ENCODE data around the gene FREY1. TPM values are rescaled to one million over a fixed set of nuclear protein-coding genes. Genes with fewer than 3 reads are reported as not detected.

The FREY1 gene
- total and polyA plus RNA-seq, 9 of the 15 experiments (the other 6 are each of a cell fraction or from before 2014, with no cell fraction given): 0.25 to 1.5 (median 1.1) TPM; not detected in 5

GRCh38 chr11:45928535-45929215 lies 21.6 kb upstream of the FREY1 start (continued):
- TF ChIP-seq AFF1 (IDR thresholded peaks at IDR 0.05; ENCODE audit: low read depth in 1 of 2, partially characterized antibody in 2 of 2): no peak
- peak; percentile 38 for TF ChIP-seq POLR2G (IDR thresholded peaks at IDR 0.05; ENCODE audit: low read depth, low read length)

GRCh38 chr11:45927684-45928413 lies 20.8 kb upstream of the FREY1 start:
- no peaks in the 10 kb centered on the region for H3K9me3 ChIP-seq (replicated peaks; ENCODE audit: control insufficient read depth, insufficient read depth, low read depth, low read length)
- no peaks in the 10 kb centered on the region; the same call in none of the 2 replicates for H4K20me1 ChIP-seq (replicated peaks; ENCODE audit: control insufficient read depth, insufficient read depth, low read length)
- no peak overlapping the region for H3K27ac ChIP-seq (ENCODE audit: extremely low read depth, low read depth, low read length)
- no peaks in the 10 kb centered on the region for H3K27me3 ChIP-seq (ENCODE audit: control insufficient read depth in 2 of 2, insufficient read depth in 2 of 2, low read length in 2 of 2)
- ATAC-seq (no peak), FAIRE-seq (no peak), DNase-seq (ENCODE audit: extremely low read depth in 1 of 4, low spot score in 3 of 4) (no peak)
- H3K9ac ChIP-seq (ENCODE audit: insufficient read depth in 1 of 2, low read depth in 2 of 2, low read length in 2 of 2): peak overlapping the region in 1 of 2 experiments; percentile 71; a peak in 2 of 4 replicates
- 80% methylated on average over 21 of the region's 27 CpGs for WGBS (ENCODE audit: insufficient coverage, low coverage, missing lambda C conversion rate)
- in situ Hi-C loops (cut with MboI): no loop called here
- H3K4me2 ChIP-seq (ENCODE audit: insufficient read depth, low read length): no peak overlapping the region
- BruUV-seq (replicated peaks): no TSS peak
- peaks cover 4% of the 10 kb centered on the region; the same call in 2 of the 3 replicates for H3K79me2 ChIP-seq (ENCODE audit: control insufficient read depth, insufficient read depth, low read length)
- H3K9me1 ChIP-seq (ENCODE audit: control insufficient read depth, insufficient read depth, low read length): no peaks in the 10 kb centered on the region
- H3K4me3 ChIP-seq: no peak overlapping the region
- H2AFZ ChIP-seq (ENCODE audit: low read depth, low read length): no peak overlapping the region
- intact Hi-C loops (cut with micrococcal nuclease): no loop called here
- H3K36me3 ChIP-seq (ENCODE audit: control insufficient read depth, insufficient read depth, low read length): peaks cover 13% of the 10 kb centered on the region; the same call in 1 of the 3 replicates
- CTCF ChIA-PET (ENCODE audit: low intra/inter-chr PET ratio): no interaction called here
- peaks cover 10 to 57% of the 10 kb centered on the region in 2 experiments; a peak in 4 of 5 replicates for H3K4me1 ChIP-seq (replicated peaks in 1 of 2; ENCODE audit: control insufficient read depth in 2 of 2, insufficient read depth in 2 of 2, low read length in 2 of 2)
- POLR2A ChIA-PET: interaction anchor here (0.7 to 1.8 kb wide), 4 partner anchors 10 to 68 kb away, joined by 3 to 4 read pairs (median 4); no protein-coding TSS in a partner anchor
- TF ChIP-seq ZNF134 (CRISPR knock-in tag; conservative IDR thresholded peaks at IDR 0.05): no peak
- TF ChIP-seq, protein P1, sequence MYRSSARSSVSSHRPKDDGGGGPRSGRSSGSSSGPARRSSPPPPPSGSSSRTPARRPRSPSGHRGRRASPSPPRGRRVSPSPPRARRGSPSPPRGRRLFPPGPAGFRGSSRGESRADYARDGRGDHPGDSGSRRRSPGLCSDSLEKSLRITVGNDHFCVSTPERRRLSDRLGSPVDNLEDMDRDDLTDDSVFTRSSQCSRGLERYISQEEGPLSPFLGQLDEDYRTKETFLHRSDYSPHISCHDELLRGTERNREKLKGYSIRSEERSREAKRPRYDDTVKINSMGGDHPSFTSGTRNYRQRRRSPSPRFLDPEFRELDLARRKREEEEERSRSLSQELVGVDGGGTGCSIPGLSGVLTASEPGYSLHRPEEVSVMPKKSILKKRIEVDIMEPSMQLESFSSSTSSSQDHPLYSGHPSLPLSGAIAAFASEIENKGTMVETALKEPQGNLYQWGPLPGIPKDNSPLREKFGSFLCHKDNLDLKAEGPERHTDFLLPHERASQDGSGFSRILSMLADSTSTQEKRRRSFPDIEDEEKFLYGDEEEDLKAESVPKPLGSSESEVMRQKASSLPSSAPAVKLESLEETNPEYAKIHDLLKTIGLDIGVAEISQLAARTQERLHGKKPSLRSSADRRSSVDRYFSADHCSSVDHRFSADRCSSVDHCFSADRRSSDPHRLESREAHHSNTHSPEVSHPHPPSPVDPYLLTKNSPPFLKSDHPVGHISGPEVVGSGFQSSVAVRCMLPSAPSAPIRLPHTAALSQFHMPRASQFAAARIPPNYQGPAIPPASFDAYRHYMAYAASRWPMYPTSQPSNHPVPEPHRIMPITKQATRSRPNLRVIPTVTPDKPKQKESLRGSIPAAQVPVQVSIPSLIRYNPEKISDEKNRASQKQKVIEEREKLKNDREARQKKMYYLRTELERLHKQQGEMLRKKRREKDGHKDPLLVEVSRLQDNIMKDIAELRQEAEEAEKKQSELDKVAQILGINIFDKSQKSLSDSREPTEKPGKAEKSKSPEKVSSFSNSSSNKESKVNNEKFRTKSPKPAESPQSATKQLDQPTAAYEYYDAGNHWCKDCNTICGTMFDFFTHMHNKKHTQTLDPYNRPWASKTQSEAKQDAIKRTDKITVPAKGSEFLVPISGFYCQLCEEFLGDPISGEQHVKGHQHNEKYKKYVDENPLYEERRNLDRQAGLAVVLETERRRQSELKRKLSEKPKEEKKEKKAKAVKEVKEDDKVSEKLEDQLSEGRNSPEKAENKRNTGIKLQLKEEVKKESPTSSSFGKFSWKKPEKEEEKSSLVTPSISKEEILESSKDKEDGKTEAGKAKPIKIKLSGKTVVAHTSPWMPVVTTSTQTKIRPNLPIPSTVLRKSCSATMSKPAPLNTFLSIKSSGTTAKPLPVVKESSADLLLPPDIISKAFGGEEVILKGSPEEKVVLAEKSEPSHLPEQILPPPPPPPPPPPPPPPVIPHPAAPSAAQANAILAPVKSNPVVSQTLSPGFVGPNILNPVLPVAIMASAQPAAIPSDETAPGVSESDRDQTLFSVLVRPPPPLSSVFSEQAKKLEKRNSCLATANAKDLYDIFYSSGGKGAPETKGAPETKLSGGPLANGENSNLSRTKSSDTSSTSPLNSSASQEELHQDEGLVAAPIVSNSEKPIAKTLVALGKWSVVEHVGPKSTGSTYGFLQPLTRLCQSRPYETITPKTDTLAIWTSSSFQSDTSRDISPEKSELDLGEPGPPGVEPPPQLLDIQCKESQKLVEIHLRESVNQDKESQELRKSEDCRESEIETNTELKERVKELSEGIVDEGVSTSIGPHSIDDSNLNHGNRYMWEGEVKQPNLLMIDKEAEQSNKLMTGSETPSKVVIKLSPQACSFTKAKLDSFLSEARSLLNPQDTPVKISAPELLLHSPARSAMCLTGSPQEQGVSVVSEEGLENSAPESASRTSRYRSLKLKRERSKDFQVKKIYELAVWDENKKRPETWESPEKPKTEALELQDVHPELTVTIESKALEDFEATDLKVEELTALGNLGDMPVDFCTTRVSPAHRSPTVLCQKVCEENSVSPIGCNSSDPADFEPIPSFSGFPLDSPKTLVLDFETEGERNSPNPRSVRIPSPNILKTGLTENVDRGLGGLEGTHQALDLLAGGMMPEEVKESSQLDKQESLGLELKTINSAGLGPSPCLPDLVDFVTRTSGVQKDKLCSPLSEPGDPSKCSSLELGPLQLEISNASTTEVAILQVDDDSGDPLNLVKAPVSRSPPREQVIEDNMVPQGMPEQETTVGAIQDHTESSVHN (IDR thresholded peaks at IDR 0.05; ENCODE audit: borderline replicate concordance in 1 of 2, low read depth in 1 of 2): no peak
- no peak for TF ChIP-seq CTBP1 (IDR thresholded peaks at IDR 0.05; ENCODE audit: borderline replicate concordance)

Measured in K562 (cell line).